ENCODE measurements around the gene SLC44A4. TPM values are rescaled to one million over a fixed set of nuclear protein-coding genes. Genes with fewer than 3 reads are reported as not detected.
A peak's percentile ranks its signal among the peaks of the same experiment; 100 is the strongest.

Gene SLC44A4
- total and polyA plus RNA-seq, 9 of the 15 experiments (the other 6 are each of a cell fraction or from before 2014, with no cell fraction given) = 7.9 to 18.6 (median 11.2) TPM

GRCh38 chr6:31834367-31835250 is 44.2 kb downstream of the SLC44A4 start (continued):
- TF ChIP-seq IRF9 (tag; IDR thresholded peaks at IDR 0.05) (no peak; the same call in none of the 2 replicates), ZNF197 (CRISPR knock-in tag; IDR thresholded peaks at IDR 0.05; ENCODE audit: low read depth) (no peak), E2F4 (CRISPR knock-in tag; IDR thresholded peaks at IDR 0.05; ENCODE audit: low read depth) (peak; percentile 85; the same call in 1 of the 2 replicates), MTA2 (IDR thresholded peaks at IDR 0.05; ENCODE audit: low read depth) (no peak), PYGO2 (tag; IDR thresholded peaks at IDR 0.05) (peak; percentile 87), HSF4 (CRISPR knock-in tag; IDR thresholded peaks at IDR 0.05; ENCODE audit: borderline replicate concordance) (no peak; the same call in 1 of the 2 replicates), HDAC2 (IDR thresholded peaks at IDR 0.05) (peak; percentile 89), SNAPC5 (CRISPR knock-in tag; IDR thresholded peaks at IDR 0.05) (0 out of 2 replicates have a peak, but pooled peaks have one; percentile 44), ZNF239 (CRISPR knock-in tag; IDR thresholded peaks at IDR 0.05) (peak; percentile 34; the same call in 1 of the 2 replicates), POLR3A (IDR thresholded peaks at IDR 0.05; ENCODE audit: borderline replicate concordance, extremely low read depth, insufficient read depth, insufficient read length) (no peak), TCFL5 (CRISPR knock-in tag; conservative IDR thresholded peaks at IDR 0.05) (no peak), ZNF274 (IDR thresholded peaks at IDR 0.05; ENCODE audit: borderline replicate concordance, low read depth, low read length) (no peak), CEBPB (tag; IDR thresholded peaks at IDR 0.05) (peak; percentile 90), ELF4 (CRISPR knock-in tag; IDR thresholded peaks at IDR 0.05) (peak; percentile 99), TARDBP (IDR thresholded peaks at IDR 0.05) (peak; percentile 61; the same call in 1 of the 2 replicates), GMEB1 (CRISPR knock-in tag; IDR thresholded peaks at IDR 0.05) (peak; percentile 69), HMG20A (CRISPR knock-in tag; conservative IDR thresholded peaks at IDR 0.05) (no peak), SMARCE1 (IDR thresholded peaks at IDR 0.05) (peak; percentile 86), GATAD2A (IDR thresholded peaks at IDR 0.05) (no peak), IRF2 (CRISPR knock-in tag; IDR thresholded peaks at IDR 0.05) (no peak), ZNF263 (CRISPR knock-in tag; IDR thresholded peaks at IDR 0.05; ENCODE audit: borderline replicate concordance) (peak; percentile 62; the same call in 1 of the 2 replicates), GABPB2 (CRISPR knock-in tag; conservative IDR thresholded peaks at IDR 0.05) (peak; percentile 86), ZNF408 (CRISPR knock-in tag; IDR thresholded peaks at IDR 0.05; ENCODE audit: low read depth) (no peak)
